ENCODE results near the gene MEIS1.

GRCh38 chr2:66436581-66437001 is 1.7 kb downstream of the MEIS1 start:
- TF ChIP-seq CTCF (IDR thresholded peaks at IDR 0.05; ENCODE audit: low read length), result no peak
- TF ChIP-seq EZH2 (optimal IDR thresholded peaks at IDR 0.05; ENCODE audit: low read depth, low read length), result no peak
